Activated T-cell treated with anti-CD3 and anti-CD28 coated beads for 48 hours (primary cell): ENCODE data around the gene NFIC.

Source experiments
- DNase-seq: peaks from one replicate; pipeline ENCODE4 v3.0.0-alpha.2; 2020; ENCODE audit warnings: low read depth

Gene NFIC

DNA sequence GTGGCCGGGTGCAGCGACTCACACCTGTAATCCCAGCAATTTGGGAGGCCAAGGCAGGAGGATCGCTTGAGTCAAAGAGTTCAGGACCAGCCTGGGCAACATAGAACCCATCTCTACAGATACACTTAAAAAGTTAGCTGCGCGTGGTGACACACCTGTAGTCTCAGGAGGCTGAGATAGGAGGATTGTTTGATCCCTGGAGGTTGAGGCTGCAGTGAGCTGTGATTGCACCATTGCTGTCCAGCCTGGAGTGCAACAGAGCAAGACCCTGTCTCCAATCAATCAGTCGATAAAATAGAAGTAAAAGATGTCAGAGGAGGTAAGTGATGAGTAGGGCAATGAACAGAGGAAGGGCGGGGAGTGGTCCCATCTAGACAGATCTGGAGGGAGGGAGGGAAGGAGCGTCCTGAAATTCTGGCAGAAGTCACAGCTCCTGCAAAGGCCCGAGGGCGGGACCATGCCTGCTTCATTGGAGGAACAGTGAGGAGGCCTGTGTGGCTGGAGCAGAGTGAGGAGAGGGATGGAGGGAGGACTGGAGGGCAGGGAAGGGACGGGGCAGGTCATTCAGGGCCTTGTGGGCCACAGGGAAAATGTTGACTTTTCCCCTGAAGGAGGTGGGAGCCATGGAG, 104.2 kb downstream of the NFIC start:
- no peak for DNase-seq

GRCh38 chr19:3471954-3472655, 105.7 kb downstream of the NFIC start:
- no peak for DNase-seq

DNA sequence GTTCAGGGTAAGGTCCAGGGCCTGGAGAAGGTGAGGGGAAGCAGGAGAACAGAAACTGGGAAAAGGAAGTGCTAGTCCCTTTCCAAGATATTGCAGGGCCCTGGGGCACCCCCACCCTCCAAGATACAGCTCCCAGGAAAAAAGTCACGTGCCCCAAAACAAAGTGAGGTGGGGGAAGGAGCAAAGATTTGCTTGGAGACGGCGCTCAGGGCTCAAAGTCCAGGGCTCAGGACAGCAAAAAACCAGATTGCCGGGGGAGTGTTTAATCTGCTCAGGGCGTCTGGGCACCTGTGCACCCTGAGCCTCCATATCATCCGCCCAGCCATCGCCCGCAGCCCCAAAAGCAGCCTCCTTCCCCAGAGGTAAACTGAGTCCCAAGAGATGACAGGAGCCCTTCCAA, 107.6 kb downstream of the NFIC start:
- no peak for DNase-seq

DNA sequence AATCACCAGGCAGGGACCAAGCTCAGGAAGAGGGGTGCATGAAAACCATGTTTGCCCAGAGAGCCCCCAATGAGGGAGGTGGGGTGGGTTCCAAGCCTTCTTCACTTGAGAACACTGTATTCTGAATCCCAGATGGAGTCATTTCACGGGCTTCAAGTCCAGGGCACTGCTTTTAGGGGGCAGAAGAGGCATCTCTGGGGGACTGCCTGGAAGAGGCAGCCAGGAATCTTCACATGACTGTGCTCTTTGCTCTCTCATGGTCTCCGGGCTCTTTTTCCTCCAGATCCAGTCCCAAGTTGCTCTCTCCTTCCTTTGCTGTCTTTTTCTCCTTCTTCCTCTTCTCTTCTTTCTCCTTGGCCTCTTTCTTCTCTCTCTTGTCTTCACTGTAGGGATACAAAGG, 108.2 kb downstream of the NFIC start:
- DNase-seq, result no peak

DNA sequence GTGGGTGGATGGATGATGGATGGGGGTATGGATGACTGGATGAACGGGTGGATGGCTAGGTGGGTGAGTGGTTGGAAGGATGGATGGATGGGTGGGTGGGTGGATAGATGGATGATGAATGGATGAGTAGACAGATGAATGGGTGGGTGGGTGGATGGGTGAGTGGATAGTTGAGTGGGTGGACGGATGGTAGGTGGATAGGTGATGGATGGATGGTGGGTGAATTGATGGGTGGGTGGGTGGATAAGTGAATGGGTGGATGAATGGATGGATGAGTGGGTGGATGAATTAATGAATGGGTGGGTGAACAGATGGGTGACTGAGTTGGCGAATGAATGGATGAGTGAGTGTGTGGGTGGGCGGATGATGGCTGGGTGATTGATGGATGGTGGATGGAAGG, 109.1 kb downstream of the NFIC start:
- DNase-seq, result no peak

DNA sequence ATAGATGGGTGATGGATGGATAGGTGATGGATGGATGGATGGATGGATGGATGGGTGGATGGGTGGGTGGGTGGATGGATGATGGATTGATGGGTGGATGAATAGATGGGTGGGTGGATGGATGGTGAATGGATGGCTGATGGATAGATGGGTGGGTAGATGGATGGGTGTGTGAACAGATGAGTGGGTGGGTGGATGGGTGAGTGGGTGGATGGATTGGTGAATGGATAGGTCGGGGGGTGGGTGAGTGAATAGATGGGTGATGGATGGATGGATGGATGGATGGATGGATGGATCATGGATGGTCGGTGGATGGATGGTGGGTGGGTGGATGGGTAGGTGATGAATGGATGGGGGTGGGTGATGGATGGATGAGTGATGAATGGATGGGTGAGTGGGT, 110.4 kb downstream of the NFIC start:
- DNase-seq, result no peak

DNA sequence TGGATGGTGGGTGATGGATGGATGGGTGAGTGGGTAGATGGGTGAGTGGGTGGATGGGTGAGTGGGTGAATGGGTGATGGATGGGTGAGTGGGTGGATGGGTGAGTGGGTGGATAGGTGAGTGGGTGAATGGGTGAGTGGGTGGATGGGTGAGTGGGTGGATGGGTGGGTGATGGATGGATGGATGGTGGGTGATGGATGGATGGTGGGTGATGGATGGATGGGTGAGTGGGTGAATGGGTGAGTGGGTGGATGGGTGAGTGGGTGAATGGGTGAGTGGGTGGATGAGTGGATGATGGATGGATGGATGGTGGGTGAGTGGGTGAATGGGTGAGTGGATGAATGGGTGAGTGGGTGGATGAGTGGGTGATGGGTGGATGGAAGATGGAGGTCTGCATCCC, 111.1 kb downstream of the NFIC start:
- no peak for DNase-seq

DNA sequence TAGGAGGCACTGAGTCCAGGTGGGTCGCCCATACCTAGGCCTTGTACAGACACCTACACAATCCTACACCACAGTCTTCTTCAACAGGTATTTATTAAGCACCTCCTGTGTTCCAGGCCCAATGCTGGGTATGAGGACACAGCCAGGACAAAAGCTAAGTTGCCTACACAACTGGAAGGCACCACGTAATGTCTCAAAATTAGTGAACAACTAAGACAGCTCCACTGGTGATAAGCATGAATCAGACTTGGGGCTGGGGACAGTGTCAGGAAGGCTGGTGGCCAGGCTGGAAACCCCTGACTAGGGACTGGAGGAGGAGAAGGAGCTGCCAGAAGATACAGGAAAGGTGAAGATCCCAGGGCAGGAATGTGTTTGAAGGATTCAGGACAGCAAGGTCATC, 111.6 kb downstream of the NFIC start:
- DNase-seq, result no peak

DNA sequence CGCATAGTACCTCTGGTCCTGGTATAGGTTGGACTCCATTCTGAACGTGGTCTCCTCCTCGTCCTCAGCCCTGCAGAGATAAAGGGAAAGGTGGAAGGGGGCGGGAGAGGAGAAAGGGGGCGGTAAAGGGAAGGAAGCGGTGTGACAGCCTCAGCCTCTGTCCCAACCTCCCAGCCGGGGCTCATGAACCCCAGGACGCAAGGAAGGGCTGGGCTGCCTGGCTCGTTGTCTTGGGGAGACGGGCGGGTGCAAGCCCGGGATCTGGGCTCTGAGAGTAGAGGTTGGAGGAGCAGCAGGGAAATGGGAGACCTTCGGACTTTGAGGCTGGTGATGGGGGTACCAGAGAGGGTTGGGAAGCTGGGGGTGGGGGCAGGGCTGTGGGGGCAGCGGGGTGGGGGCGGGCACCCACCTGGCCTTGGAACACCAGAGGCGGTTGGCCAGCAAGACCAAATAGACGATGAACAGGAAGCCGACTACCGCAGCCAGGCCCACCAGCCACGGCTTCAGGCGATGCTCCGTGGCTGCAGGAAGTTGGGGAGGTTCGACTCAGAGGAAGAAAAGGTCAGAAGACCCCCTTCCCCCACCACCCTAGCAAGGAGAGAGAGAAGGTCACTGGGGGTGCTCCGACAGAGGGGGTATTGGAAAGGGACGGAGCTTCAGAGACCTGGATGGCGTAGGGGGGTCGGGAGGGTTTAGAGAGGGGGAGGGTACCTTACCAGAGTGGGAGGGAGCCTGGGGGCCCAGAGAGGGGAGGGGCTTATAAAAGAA, 112.2 kb downstream of the NFIC start:
- no peak for DNase-seq

GRCh38 chr19:3479177-3479833, 112.9 kb downstream of the NFIC start:
- DNase-seq, result no peak

- DNase-seq, result no peak
These were observed 113.4 kb downstream of the NFIC start for GRCh38 chr19:3479834-3480215.

- DNase-seq, result no peak
These were observed 114.2 kb downstream of the NFIC start, which contains the start of gene SMIM24 for GRCh38 chr19:3480383-3481091. Gene SMIM24, minus strand, starts transcription at chr19:3480525. Its CDS starts 62 bp downstream, at chr19:3480463.

DNA sequence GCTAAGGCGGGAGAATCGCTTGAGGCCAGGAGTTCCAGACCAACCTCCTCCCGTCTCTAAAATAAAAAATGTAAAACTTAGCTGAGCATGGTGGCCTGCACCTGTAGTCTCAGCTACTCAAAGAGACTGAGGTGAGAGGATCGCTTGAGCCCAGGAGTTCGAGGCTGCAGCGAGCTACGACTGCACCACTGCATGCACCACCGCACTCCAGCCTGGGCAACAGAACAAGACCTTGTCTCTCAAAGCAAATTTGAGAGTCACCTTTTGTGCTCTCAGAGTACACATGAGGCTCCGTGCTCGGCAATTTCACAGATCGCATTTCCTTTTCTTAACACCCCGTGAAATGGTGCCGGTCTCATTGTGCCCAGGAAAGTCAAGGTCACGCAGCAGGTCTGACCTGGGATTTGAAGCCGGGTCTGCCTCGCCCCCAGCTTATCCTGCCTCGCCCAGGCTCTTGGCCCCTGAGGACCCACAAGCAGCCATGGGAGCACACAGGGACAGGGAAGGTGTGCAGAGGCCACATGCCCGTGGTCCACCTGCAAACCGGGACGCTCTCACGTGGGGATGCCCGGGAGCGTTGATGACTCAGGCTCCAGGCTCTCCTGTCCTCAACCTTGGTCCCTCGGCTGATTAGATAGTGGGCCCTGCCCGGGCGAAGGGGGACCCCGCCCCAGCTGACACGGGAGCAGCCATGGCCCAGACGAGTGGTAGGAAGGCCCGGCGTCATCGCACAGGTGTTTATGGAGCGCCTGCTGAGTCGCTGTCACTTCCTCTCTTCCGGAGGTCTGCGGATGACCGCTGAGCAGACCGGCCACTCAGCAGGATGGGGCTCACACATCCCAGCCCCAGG, 115.1 kb downstream of the NFIC start:
- DNase-seq, result no peak

DNA sequence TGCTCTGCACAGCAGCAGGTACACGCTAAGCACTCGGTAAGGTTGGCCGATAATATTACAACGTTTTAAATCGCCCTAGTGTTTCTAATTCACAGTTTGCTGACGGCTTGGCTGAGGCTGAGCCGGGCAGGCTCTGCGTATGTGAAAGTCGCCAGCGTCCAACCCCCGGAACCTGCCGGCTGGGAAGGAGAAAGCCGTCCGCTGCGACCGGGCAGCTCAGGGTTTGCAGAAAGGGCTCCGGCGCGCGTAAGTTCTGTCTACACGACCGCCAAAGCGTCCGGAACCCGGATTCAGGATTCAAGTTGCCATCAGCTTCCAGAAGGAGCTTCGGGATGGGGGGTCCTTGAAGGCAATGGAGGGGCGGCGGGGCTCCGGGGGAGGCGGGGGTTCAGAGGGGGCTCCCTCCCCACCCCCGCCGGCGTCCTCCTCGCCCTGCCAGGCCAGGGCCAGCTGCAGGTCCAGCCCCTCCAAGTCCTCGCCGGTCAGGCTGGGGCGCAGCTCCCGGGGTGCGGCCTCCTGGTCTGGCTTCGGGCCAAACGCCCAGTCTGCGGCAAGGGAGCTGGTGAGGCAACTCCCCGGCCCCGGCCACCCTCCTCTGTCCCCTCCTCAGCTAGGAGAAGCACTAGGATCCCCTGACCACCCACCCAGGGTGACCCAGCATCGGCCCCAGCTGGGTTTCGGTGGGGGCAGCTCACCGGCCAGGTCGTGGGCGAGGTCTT, 116.3 kb downstream of the NFIC start:
- DNase-seq, result no peak

- no peak for DNase-seq
These were observed 116.8 kb downstream of the NFIC start, which contains the start of gene SMIM44 for GRCh38 chr19:3483226-3483628. Gene SMIM44, minus strand, starts transcription at chr19:3483441. Its CDS starts 38 bp downstream, at chr19:3483403.

DNA sequence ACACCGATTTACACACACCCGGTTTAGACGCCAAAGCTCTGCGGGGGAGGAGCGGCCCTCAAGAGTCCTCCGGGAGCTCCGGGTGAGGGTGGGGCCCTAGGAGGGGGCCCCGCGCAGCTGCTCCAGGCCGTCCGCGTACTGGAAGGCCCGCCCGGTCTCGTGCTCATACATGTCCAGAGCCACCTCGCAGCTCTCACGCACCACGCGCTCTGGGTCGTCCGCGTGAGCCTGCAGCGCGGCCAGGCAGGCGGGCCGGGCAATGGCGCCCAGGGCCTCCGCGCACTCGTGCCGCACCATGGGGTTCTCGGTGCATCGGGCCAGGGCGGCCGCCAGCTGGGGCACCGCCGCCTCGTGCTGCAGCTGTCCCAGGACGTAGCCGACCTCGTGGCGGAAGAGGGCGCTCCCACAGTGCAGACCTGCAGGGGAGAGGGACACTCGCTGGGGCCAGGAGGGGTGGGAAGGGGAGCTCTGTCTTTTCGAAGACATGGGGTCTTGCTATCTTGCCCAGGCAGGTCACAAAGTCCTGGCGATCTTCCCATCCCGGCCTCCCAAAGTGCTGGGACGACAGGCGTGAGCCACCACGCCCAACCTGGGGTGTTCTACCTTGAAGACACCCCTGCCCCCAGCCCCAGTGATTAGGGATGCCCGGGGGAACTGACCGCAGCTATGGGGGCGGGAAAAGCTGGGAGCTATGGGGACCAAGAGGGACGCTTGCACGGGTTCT, 125.2 kb downstream of the NFIC start:
- DNase-seq, result no peak

- DNase-seq, result no peak
These were observed 125.9 kb downstream of the NFIC start for GRCh38 chr19:3492131-3492839.

DNA sequence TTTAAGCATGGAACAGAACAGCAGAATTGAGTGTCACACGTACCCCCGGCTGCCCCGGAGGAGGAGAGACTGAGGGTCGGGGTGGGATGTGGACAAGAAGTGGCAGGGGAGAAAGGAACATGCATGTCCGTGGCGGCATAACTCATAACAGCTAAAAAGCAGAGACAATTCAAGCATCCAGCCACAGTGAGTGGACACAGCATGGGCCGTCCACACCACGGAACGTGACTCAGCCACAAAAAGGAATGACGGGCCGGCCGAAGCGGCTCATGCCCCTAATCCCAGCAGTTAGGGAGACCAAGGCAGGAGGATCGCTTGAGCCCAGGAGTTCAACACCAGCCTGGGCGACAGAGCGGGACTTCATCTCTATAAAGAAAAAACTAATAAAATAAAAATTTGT, 126.5 kb downstream of the NFIC start:
- DNase-seq, result no peak

GRCh38 chr19:3493651-3494050, 127.3 kb downstream of the NFIC start:
- no peak for DNase-seq
